K562 (cell line): ENCODE data around the gene PRKG1. TPM values are rescaled to one million over a fixed set of nuclear protein-coding genes. Genes with fewer than 3 reads are reported as not detected.

Experiments used
- ATAC-seq: fragments of 200-7000 bp; cut with Tn5 transposase; 3 replicates; pipeline ENCODE4 v1.9.1; 2020; ENCODE audit warnings: moderate library complexity
- BruUV-seq: library from RNA; stranded (reverse); fragments of 400-500 nt; replicated peaks from 2 replicates; lab custom pipeline; 2021; lab: Mats Ljungman, UMichigan
- CTCF ChIA-PET: fragments of 300-600 bp; formaldehyde crosslinking; extraction: SDS; loops from one replicate; lab custom pipeline; 2021; ENCODE audit warnings: low intra/inter-chr PET ratio; lab: Yijun Ruan, JAX
- POLR2A ChIA-PET: fragments of 300-600, 350-650 bp; sonication (Branson Sonifier 250); formaldehyde crosslinking; extraction: SDS; loops from one replicate; lab custom pipeline; 2021; ENCODE audit warnings: antibody characterized with exemption, inconsistent platforms; lab: Yijun Ruan, JAX
- DNase-seq, 4 experiments: peaks; one replicate each; pipeline versions ENCODE4 v3.0.0 to v3.0.0-alpha.2; 2011 to 2018; ENCODE audit warnings: low spot score in 3 of 4, mixed read lengths in 3 of 4; ENCODE audit errors: extremely low read depth in 1 of 4
- FAIRE-seq: peaks from 2 replicates; lab custom pipeline; 2011; peaks lifted over from hg19 to GRCh38; lab: Jason Lieb, UNC
- H2AFZ ChIP-seq: 2 replicates; pipeline ENCODE4 v1.6.0; 2011; ENCODE audit warnings: low read depth, low read length, control low read depth, inconsistent platforms
- H3K27ac ChIP-seq: fragments of 200-600 bp; 3 replicates; pipeline ENCODE4 v1.8.0; 2011; ENCODE audit warnings: low read depth, mild to moderate bottlenecking, control low read depth, inconsistent platforms, low read length, moderate library complexity, mixed read lengths; ENCODE audit errors: extremely low read depth
- H3K27me3 ChIP-seq, 2 experiments: fragments of 300-600 bp in 1 of 2; 2 replicates in 1 of 2; 3 replicates in 1 of 2; pipeline versions ENCODE4 v1.6.0 to v1.8.0; 2011; ENCODE audit warnings: inconsistent platforms in 2 of 2, low read length in 2 of 2, mild to moderate bottlenecking in 1 of 2, mixed read lengths in 1 of 2, moderate library complexity in 1 of 2; ENCODE audit not compliant: control insufficient read depth in 2 of 2, insufficient read depth in 2 of 2
- H3K36me3 ChIP-seq: fragments of 300-600 bp; 3 replicates; pipeline ENCODE4 v1.8.0; 2011; ENCODE audit warnings: mild to moderate bottlenecking, low read length, inconsistent platforms; ENCODE audit not compliant: control insufficient read depth, insufficient read depth
- H3K4me1 ChIP-seq, 2 experiments: fragments of 200-600 bp in 1 of 2; replicated peaks in 1 of 2; 2 replicates in 1 of 2; 3 replicates in 1 of 2; pipeline versions ENCODE4 v1.5.1 to v1.8.0; 2011; ENCODE audit warnings: inconsistent platforms in 2 of 2, low read length in 2 of 2, mild to moderate bottlenecking in 1 of 2, mixed read lengths in 1 of 2, moderate library complexity in 1 of 2; ENCODE audit not compliant: control insufficient read depth in 2 of 2, insufficient read depth in 2 of 2
- H3K4me2 ChIP-seq: 2 replicates; pipeline ENCODE4 v1.6.1; 2011; ENCODE audit warnings: low read length, control low read depth, inconsistent platforms, mixed read lengths; ENCODE audit not compliant: insufficient read depth
- H3K4me3 ChIP-seq: fragments of 200-600 bp; sonication (generic), shearing (Covaris generic); 2 replicates; pipeline ENCODE4 v1.5.1; 2016; ENCODE audit warnings: control low read depth, inconsistent platforms
- H3K79me2 ChIP-seq: fragments of 200-600 bp; 3 replicates; pipeline ENCODE4 v1.8.0; 2011; ENCODE audit warnings: low read length, inconsistent platforms; ENCODE audit not compliant: control insufficient read depth, insufficient read depth
- H3K9ac ChIP-seq, 2 experiments: 2 replicates each; pipeline versions ENCODE4 v1.6.0 to v1.6.1; 2011; ENCODE audit warnings: low read depth in 2 of 2, low read length in 2 of 2, control low read depth in 1 of 2, inconsistent platforms in 1 of 2, mild to moderate bottlenecking in 1 of 2, mixed read lengths in 1 of 2; ENCODE audit not compliant: insufficient read depth in 1 of 2
- H3K9me1 ChIP-seq: one replicate; pipeline ENCODE4 v1.6.0; 2011; ENCODE audit warnings: inconsistent platforms, mild to moderate bottlenecking, low read length, moderate library complexity; ENCODE audit not compliant: control insufficient read depth, insufficient read depth
- H3K9me3 ChIP-seq: replicated peaks from 2 replicates; pipeline ENCODE4 v1.5.1; 2011; ENCODE audit warnings: low read depth, low read length, inconsistent platforms; ENCODE audit not compliant: control insufficient read depth, insufficient read depth
- H4K20me1 ChIP-seq: replicated peaks from 2 replicates; pipeline ENCODE4 v1.6.1; 2011; ENCODE audit warnings: low read length, inconsistent platforms, mixed read lengths; ENCODE audit not compliant: control insufficient read depth, insufficient read depth
- ARHGAP35 ChIP-seq: fragments of 450-650 bp; IDR thresholded peaks from 2 replicates; pipeline ENCODE4 v1.6.1; 2018; ENCODE audit not compliant: partially characterized antibody
- CTBP1 ChIP-seq: fragments of 450-650 bp; IDR thresholded peaks from 2 replicates; pipeline ENCODE4 v1.6.1; 2016; ENCODE audit warnings: borderline replicate concordance
- MCM2 ChIP-seq: fragments of 450-650 bp; IDR thresholded peaks from 2 replicates; pipeline ENCODE4 v1.6.1; 2017; ENCODE audit warnings: low read depth, mild to moderate bottlenecking
- PREB ChIP-seq: sonication (generic); formaldehyde crosslinking; IDR thresholded peaks from 2 replicates; pipeline ENCODE4 v1.8.1; 2023; ENCODE audit warnings: mild to moderate bottlenecking, missing genetic modification reagents
- TEAD1 ChIP-seq, 2 experiments: fragments of 450-650 bp in 1 of 2; sonication (generic) in 1 of 2; formaldehyde crosslinking; IDR thresholded peaks; 2 replicates each; pipeline versions ENCODE4 v1.4.0 to v1.8.0; 2020 to 2022; ENCODE audit warnings: mild to moderate bottlenecking in 2 of 2, missing genetic modification reagents in 1 of 2
- ZFPM2 ChIP-seq: fragments of 250-450 bp; sonication (Bioruptor Pico); IDR thresholded peaks from 2 replicates; pipeline ENCODE4 v1.5.1; 2022; ENCODE audit warnings: mild to moderate bottlenecking
- ZNF175 ChIP-seq: fragments of 200-800 bp; sonication (Bioruptor generic); IDR thresholded peaks from 2 replicates; pipeline ENCODE4 v1.6.1; 2016; ENCODE audit warnings: low read depth, mild to moderate bottlenecking, missing genetic modification characterization, missing compliant biosample characterization
- ZNF347 ChIP-seq: fragments of 450-650 bp; formaldehyde crosslinking; IDR thresholded peaks from 2 replicates; pipeline ENCODE4 v1.4.0; 2020; ENCODE audit warnings: low read depth, mild to moderate bottlenecking, moderate library complexity
- ZNF695 ChIP-seq: fragments of 450-650 bp; formaldehyde crosslinking; IDR thresholded peaks from 2 replicates; pipeline ENCODE4 v1.4.0; 2020; ENCODE audit warnings: mild to moderate bottlenecking, moderate library complexity
- WGBS: fragments of 100-300 bp; shearing (Covaris generic); methylation state at CpG from one replicate; pipeline ENCODE4 v1.1.6; 2016; ENCODE audit warnings: low coverage, mixed read lengths; ENCODE audit not compliant: insufficient coverage; ENCODE audit errors: missing lambda C conversion rate; 5-methylcytosine and 5-hydroxymethylcytosine counted together
- in situ Hi-C: fragments of 300-500 bp; cut with MboI; formaldehyde crosslinking; loops from 4 replicates; pipeline ENCODE4 v1.15.0; 2018; ENCODE audit warnings: inconsistent platforms, mixed read lengths
- intact Hi-C: fragments of 100-400 bp; cut with micrococcal nuclease; formaldehyde crosslinking; loops from 2 replicates; pipeline ENCODE4 v1.14.2; 2022
- polyA plus RNA-seq, 8 experiments: library from polyadenylated mRNA; depleted of rRNA in 4 of 8; stranded (reverse) in 5 of 8; unstranded in 3 of 8; fragments of >200 nt; fragmentation: Nextera tagmentation in 2 of 8; fragmentation: Illumina TruSeq in 1 of 8; extraction: Ambion mirVana in 2 of 8; extraction: Trizol in 1 of 8; gene quantifications; 2 replicates each; pipeline versions ENCODE4 v1.2.1 to v1.2.3, GENCODE V29; 2011 to 2014; ENCODE audit warnings: inconsistent platforms in 1 of 8, missing spikeins in 1 of 8
- total RNA-seq, 7 experiments: library from RNA; depleted of rRNA in 6 of 7; stranded (reverse); fragments of >200 nt in 6 of 7; fragmentation: Illumina TruSeq in 2 of 7; extraction: Trizol in 2 of 7; gene quantifications; 2 replicates each; pipeline versions ENCODE4 v1.2.1 to v1.2.3, GENCODE V29; 2011 to 2021; ENCODE audit warnings: low replicate concordance in 1 of 7

The PRKG1 gene
- total and polyA plus RNA-seq, 9 of the 15 experiments (the other 6 are each of a cell fraction or from before 2014, with no cell fraction given), result 0.22 TPM; not detected in 8

DNA sequence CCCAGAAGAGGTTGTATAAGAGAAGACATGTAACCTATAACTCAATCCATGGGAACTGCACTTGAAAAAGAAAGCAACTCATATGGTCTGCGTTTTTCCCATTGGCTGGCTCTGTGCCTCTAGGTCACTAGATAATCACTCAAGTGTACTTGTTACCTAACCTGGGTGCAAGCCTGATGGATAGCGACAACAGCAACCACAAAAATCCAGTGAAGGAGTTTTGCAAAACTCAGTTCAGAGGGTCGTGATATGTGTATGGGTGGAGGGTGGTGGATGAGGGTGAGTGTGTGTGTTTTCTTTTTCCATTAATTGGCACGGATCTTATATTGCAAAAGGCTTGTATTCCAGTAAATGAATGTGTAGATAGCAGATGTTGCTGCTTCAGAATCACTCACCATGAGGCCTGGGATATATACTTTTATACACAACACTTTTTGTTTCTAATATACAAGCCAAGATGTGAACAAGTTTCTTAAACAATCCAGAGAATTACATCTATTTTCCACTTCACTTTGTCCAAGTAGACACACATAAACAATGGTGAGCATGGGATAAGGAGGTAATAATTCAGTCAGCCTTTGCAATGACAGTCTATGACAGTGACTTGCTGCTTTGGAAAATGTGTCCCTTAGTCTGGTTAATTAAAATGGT, 952.9 kb downstream of the PRKG1 start:
- no peak overlapping the region for H3K4me2 ChIP-seq

DNA sequence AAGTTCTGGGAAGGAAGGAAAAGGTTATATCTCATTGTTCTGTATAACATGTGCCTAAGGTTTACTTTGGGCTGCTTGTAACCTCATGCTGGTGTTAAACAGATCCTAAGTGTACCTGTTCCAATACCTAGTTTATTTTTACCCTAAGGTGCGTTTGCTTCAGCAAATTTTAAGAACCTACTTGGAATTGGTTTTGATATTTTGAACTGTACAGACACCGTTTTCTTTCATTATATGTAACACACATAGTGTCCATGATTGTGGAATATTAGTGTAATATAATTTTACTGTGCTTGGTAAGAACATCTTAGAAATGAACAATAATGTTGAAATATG, 954.2 kb downstream of the PRKG1 start:
- no peak for DNase-seq
- H3K9ac ChIP-seq, result no peak overlapping the region
- H3K27ac ChIP-seq, result no peak overlapping the region
- H2AFZ ChIP-seq, result no peak overlapping the region
- no peaks in the 10 kb centered on the region for H3K79me2 ChIP-seq
- ATAC-seq, result no peak
- H3K4me3 ChIP-seq, result no peak overlapping the region
- no peaks in the 10 kb centered on the region for H3K9me1 ChIP-seq
- H3K4me1 ChIP-seq, result no peaks in the 10 kb centered on the region
- H3K4me2 ChIP-seq, result no peak overlapping the region
- FAIRE-seq, result no peak
- ChIA-PET POLR2A (no interaction called here), CTCF (no interaction called here)
- intact Hi-C loops, result no loop called here
- in situ Hi-C loops, result no loop called here
- no peaks in the 10 kb centered on the region for H3K36me3 ChIP-seq
- no peaks in the 10 kb centered on the region for H3K27me3 ChIP-seq
- H4K20me1 ChIP-seq, result no peaks in the 10 kb centered on the region
- WGBS, result 2% methylated on average over 2 of the region's 2 CpGs
- no TSS peak for BruUV-seq
- H3K9me3 ChIP-seq, result no peaks in the 10 kb centered on the region
- TF ChIP-seq ZFPM2 (CRISPR knock-in tag) (no peak), PREB (CRISPR knock-in tag) (no peak), TEAD1 (CRISPR knock-in tag; IDR thresholded peaks at IDR 0.05) (no peak), ZNF347 (CRISPR knock-in tag) (no peak), CTBP1 (no peak), ZNF695 (CRISPR knock-in tag) (no peak), ZNF175 (CRISPR knock-in tag) (no peak)

More for the DNA sequence above, 952.9 kb downstream of the PRKG1 start:
- H3K9me1 ChIP-seq, result no peaks in the 10 kb centered on the region
- in situ Hi-C loops, result no loop called here
- no peak for DNase-seq
- POLR2A ChIA-PET, result no interaction called here
- H4K20me1 ChIP-seq, result no peaks in the 10 kb centered on the region
- intact Hi-C loops, result no loop called here
- H3K4me1 ChIP-seq, result no peaks in the 10 kb centered on the region
- H3K4me3 ChIP-seq, result no peak overlapping the region
- no peak overlapping the region for H3K9ac ChIP-seq
- H3K9me3 ChIP-seq, result no peaks in the 10 kb centered on the region
- no peaks in the 10 kb centered on the region for H3K27me3 ChIP-seq
- BruUV-seq, result no TSS peak
- H3K27ac ChIP-seq, result no peak overlapping the region
- H2AFZ ChIP-seq, result no peak overlapping the region
- H3K36me3 ChIP-seq, result no peaks in the 10 kb centered on the region
- no peak for ATAC-seq
- WGBS, result 0% methylated on average over 4 of the region's 4 CpGs
- TF ChIP-seq MCM2, result no peak
- no peak for TF ChIP-seq ARHGAP35
- H3K79me2 ChIP-seq, result no peaks in the 10 kb centered on the region
- FAIRE-seq, result no peak
- CTCF ChIA-PET, result no interaction called here
